MCF 10A (cell line): ENCODE results near the gene GON4L. TPM values are rescaled to one million over a fixed set of nuclear protein-coding genes. Genes with fewer than 3 reads are reported as not detected.

Experiments
- BruUV-seq: library from RNA; stranded (reverse); fragments of 400-500 nt; replicated peaks from 2 replicates; lab custom pipeline; 2021; lab: Mats Ljungman, UMichigan
- CTCF ChIA-PET: fragments of 300-600 bp; sonication (Branson Sonifier 250); formaldehyde crosslinking; extraction: SDS; loops from one replicate; lab custom pipeline; 2021; ENCODE audit warnings: antibody characterized with exemption, inconsistent platforms; lab: Yijun Ruan, JAX
- POLR2A ChIA-PET: fragments of 300-600, 350-650 bp; sonication (Branson Sonifier 250); formaldehyde crosslinking; extraction: SDS; loops from one replicate; lab custom pipeline; 2020; ENCODE audit warnings: antibody characterized with exemption, inconsistent platforms; lab: Yijun Ruan, JAX
- DNase-seq: peaks from one replicate; pipeline ENCODE4 v3.0.0-alpha.2; 2018; ENCODE audit not compliant: unreplicated experiment
- H3K27ac Mint-ChIP-seq: one replicate; pipeline ENCODE4 v1.8.0; 2022; ENCODE audit warnings: mild to moderate bottlenecking, low read depth, mixed read lengths; ENCODE audit not compliant: unreplicated experiment
- H3K27me3 Mint-ChIP-seq: one replicate; pipeline ENCODE4 v1.8.0; 2022; ENCODE audit warnings: mixed read lengths; ENCODE audit not compliant: insufficient read depth, unreplicated experiment
- H3K36me3 Mint-ChIP-seq: one replicate; pipeline ENCODE4 v1.8.0; 2022; ENCODE audit warnings: mild to moderate bottlenecking, moderate library complexity, mixed read lengths; ENCODE audit not compliant: insufficient read depth, unreplicated experiment
- H3K4me1 Mint-ChIP-seq: one replicate; pipeline ENCODE4 v1.8.0; 2022; ENCODE audit warnings: mixed read lengths; ENCODE audit not compliant: insufficient read depth, unreplicated experiment
- H3K4me3 Mint-ChIP-seq: one replicate; pipeline ENCODE4 v1.8.0; 2022; ENCODE audit warnings: mild to moderate bottlenecking, moderate library complexity, mixed read lengths; ENCODE audit not compliant: unreplicated experiment
- H3K9me3 Mint-ChIP-seq: one replicate; pipeline ENCODE4 v1.8.0; 2022; ENCODE audit warnings: mixed read lengths; ENCODE audit not compliant: unreplicated experiment
- intact Hi-C: fragments of 100-400 bp; cut with micrococcal nuclease; formaldehyde crosslinking; loops from 2 replicates; pipeline ENCODE4 v1.14.1; 2022
- total RNA-seq: library from RNA; stranded (reverse); gene quantifications from 2 replicates; pipeline ENCODE4 v1.2.3, GENCODE V29; 2022
- TF ChIP-seq, protein P1 (sequence below): fragments of 200-600 bp; IDR thresholded peaks from one replicate; pipeline ENCODE4 v1.8.0; 2022; ENCODE audit warnings: antibody characterized with exemption, mild to moderate bottlenecking; ENCODE audit not compliant: unreplicated experiment

GON4L gene
- total RNA-seq, 1 experiment from 2014 or later = 60.1 TPM

DNA sequence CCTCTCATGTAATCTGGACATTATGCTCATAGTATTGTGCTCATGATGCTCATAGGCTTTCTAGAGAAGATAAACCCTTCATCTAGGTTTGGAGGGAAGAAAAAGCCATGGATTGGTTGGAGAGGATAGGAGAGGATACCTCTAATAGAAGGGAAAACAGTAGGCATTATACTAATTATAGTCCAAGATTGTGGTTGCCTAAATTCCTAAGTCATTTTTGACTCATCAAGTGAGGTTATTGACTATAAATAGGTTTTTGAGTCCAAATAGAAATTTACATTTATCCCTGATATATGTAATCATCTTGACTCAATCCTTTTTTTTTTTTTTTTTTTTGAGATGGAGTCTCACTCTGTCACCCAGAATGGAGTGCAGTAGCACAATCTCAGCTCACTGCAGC lies 7.4 kb upstream of the GON4L start:
- POLR2A ChIA-PET = no interaction called here
- TF ChIP-seq, protein P1, sequence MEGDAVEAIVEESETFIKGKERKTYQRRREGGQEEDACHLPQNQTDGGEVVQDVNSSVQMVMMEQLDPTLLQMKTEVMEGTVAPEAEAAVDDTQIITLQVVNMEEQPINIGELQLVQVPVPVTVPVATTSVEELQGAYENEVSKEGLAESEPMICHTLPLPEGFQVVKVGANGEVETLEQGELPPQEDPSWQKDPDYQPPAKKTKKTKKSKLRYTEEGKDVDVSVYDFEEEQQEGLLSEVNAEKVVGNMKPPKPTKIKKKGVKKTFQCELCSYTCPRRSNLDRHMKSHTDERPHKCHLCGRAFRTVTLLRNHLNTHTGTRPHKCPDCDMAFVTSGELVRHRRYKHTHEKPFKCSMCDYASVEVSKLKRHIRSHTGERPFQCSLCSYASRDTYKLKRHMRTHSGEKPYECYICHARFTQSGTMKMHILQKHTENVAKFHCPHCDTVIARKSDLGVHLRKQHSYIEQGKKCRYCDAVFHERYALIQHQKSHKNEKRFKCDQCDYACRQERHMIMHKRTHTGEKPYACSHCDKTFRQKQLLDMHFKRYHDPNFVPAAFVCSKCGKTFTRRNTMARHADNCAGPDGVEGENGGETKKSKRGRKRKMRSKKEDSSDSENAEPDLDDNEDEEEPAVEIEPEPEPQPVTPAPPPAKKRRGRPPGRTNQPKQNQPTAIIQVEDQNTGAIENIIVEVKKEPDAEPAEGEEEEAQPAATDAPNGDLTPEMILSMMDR = no peak
- Mint-ChIP-seq H3K4me1 (no peaks in the 10 kb centered on the region), H3K27ac (no peak overlapping the region), H3K4me3 (no peak overlapping the region), H3K36me3 (no peaks in the 10 kb centered on the region), H3K27me3 (peaks cover 20% of the 10 kb centered on the region), H3K9me3 (no peaks in the 10 kb centered on the region)
- CTCF ChIA-PET = interaction anchor here (0.6 kb wide), 1 partner anchor 216 kb away, joined by 3 read pairs; no protein-coding TSS in a partner anchor
- no peak for DNase-seq
- intact Hi-C loops = no loop called here
- BruUV-seq = no TSS peak

DNA sequence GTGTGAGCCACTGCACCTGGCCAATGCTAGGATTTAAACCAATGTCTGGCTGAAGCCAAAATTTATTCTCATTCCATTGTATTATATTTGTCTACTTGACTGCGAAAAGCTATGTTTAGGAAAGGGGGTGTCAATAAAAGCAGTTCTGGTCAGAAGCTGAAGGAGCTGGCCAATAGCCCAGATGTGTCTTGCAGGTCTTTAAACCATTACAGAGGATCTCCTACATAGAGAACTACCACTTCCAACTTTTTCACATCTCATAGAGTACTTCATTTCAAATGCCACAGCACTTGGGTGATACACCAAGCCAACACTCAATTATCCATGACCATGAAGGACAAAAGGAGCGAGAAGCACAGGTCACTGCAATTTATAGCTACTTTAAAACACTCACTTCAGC lies 4.9 kb upstream of the GON4L start:
- intact Hi-C loops = no loop called here

DNA sequence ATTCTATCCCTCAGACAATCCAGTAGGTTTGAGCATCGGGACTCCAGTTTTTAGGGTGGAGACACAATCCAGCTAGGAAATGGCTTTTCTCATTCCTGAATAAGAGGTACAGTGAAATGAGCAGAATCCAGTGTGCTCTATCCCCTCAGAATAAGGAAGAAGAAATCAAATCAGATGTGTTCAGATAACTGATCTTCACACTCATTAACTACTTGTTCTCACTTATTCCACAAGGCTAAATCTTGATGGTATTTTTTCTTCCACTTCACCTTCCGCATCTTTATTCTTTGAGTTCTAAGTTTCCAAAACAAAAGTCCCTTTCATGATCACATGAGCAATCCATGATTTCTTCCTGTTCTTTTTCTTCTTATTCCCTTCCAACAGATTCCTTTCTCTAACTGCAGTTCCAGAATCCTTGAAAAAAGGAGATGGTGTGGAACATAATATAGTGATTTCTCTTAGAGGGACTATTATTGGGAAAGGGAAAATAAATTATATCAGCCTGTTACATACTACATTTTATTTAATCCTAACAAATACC lies 4.0 kb upstream of the GON4L start:
- Mint-ChIP-seq H3K27me3 (peaks cover 20% of the 10 kb centered on the region), H3K27ac (no peak overlapping the region), H3K9me3 (no peaks in the 10 kb centered on the region), H3K4me3 (no peak overlapping the region), H3K4me1 (peaks cover 10% of the 10 kb centered on the region), H3K36me3 (no peaks in the 10 kb centered on the region)
- intact Hi-C loops = no loop called here
- no peak for DNase-seq
- POLR2A ChIA-PET = interaction anchor here (0.5 to 1.6 kb wide), 3 partner anchors 31 to 74 kb away, joined by 3 to 5 read pairs (median 5); no protein-coding TSS in a partner anchor
- BruUV-seq = no TSS peak
- CTCF ChIA-PET = interaction anchor here (0.7 kb wide), 2 partner anchors 44 to 343 kb away, joined by 3 read pairs; no protein-coding TSS in a partner anchor
- TF ChIP-seq, protein P1 = no peak

More for the DNA sequence above, 4.9 kb upstream of the GON4L start:
- BruUV-seq = no TSS peak
- H3K36me3 Mint-ChIP-seq = no peaks in the 10 kb centered on the region
- peaks cover 5% of the 10 kb centered on the region for H3K4me1 Mint-ChIP-seq
- DNase-seq = no peak
- H3K27me3 Mint-ChIP-seq = peaks cover 20% of the 10 kb centered on the region
- ChIA-PET POLR2A (interaction anchor here (0.6 to 1.6 kb wide), 4 partner anchors 30 to 1468 kb away, joined by 3 to 5 read pairs (median 4); partner anchors contain the start of gene KHDC4), CTCF (interaction anchor here (0.6 to 0.8 kb wide), 4 partner anchors 43 to 1381 kb away, joined by 3 read pairs; no protein-coding TSS in a partner anchor)
- no peak overlapping the region for H3K27ac Mint-ChIP-seq
- H3K9me3 Mint-ChIP-seq = no peaks in the 10 kb centered on the region
- TF ChIP-seq, protein P1 = no peak
- H3K4me3 Mint-ChIP-seq = no peak overlapping the region
